GM19467 (cell line): Measurements from ENCODE around the gene PCDHA7.
"Not testable (repeated sequence)": the region's sequence is repeated elsewhere in the genome, so short reads cannot be mapped to it uniquely, and the experiment has no call there.

Source experiments
- ATAC-seq: cut with Tn5 transposase; IDR thresholded peaks from one replicate; pipeline ENCODE4 v1.9.1; 2021; ENCODE audit warnings: mild to moderate bottlenecking, moderate library complexity; ENCODE audit not compliant: unreplicated experiment

PCDHA7 gene

GRCh38 chr5:140833993-140834392 lies at the start of gene PCDHA7:
PCDHA7 (plus strand) TSS chr5:140834269; CDS start chr5:140834384, 115 bp downstream.
- ATAC-seq = no peak

GRCh38 chr5:140785905-140786686 lies 48.0 kb upstream of the PCDHA7 start, which contains the start of gene PCDHA1:
PCDHA1 (plus strand) TSS chr5:140786140.
- no peak for ATAC-seq

- not testable (repeated sequence) for ATAC-seq
These were observed 46.6 kb upstream of the PCDHA7 start for GRCh38 chr5:140787422-140787821.

GRCh38 chr5:140787849-140788504 lies 46.1 kb upstream of the PCDHA7 start:
- ATAC-seq = not testable (repeated sequence)

- ATAC-seq = no peak
These were observed 43.0 kb upstream of the PCDHA7 start for GRCh38 chr5:140791089-140791488.

- ATAC-seq = no peak
These were observed 39.3 kb upstream of the PCDHA7 start, which contains the start of gene PCDHA2 for GRCh38 chr5:140794595-140795258. PCDHA2 (plus strand) TSS chr5:140794852.

- no peak for ATAC-seq
These were observed 38.8 kb upstream of the PCDHA7 start for GRCh38 chr5:140795259-140795641.

- not testable (repeated sequence) for ATAC-seq
These were observed 37.9 kb upstream of the PCDHA7 start for GRCh38 chr5:140796072-140796717.

- no peak for ATAC-seq
These were observed 37.4 kb upstream of the PCDHA7 start for GRCh38 chr5:140796718-140797095.

GRCh38 chr5:140800816-140801493 lies 33.1 kb upstream of the PCDHA7 start, which contains the start of gene PCDHA3:
PCDHA3 (plus strand) TSS chr5:140801057.
- no peak for ATAC-seq

- no peak for ATAC-seq
These were observed 32.6 kb upstream of the PCDHA7 start for GRCh38 chr5:140801494-140801841.

GRCh38 chr5:140802381-140802780 lies 31.7 kb upstream of the PCDHA7 start:
- ATAC-seq = not testable (repeated sequence)

- no peak for ATAC-seq
These were observed 31.2 kb upstream of the PCDHA7 start for GRCh38 chr5:140802781-140803271.

- no peak for ATAC-seq
These were observed 27.0 kb upstream of the PCDHA7 start, which contains the start of gene PCDHA4 for GRCh38 chr5:140806834-140807775. PCDHA4 (plus strand) TSS chr5:140807068.

- not testable (repeated sequence) for ATAC-seq
These were observed 25.7 kb upstream of the PCDHA7 start for GRCh38 chr5:140808241-140808888.

GRCh38 chr5:140808889-140809291 lies 25.2 kb upstream of the PCDHA7 start:
- no peak for ATAC-seq

- no peak for ATAC-seq
These were observed 12.4 kb upstream of the PCDHA7 start, which contains the start of gene PCDHA5 for GRCh38 chr5:140821375-140822280. PCDHA5 (plus strand) TSS chr5:140821613.

- ATAC-seq = no peak
These were observed 11.8 kb upstream of the PCDHA7 start for GRCh38 chr5:140822281-140822629.
